Common myeloid progenitor, CD34-positive (primary cell): ENCODE measurements around the gene ACP5. TPM values are rescaled to one million over a fixed set of nuclear protein-coding genes. Genes with fewer than 3 reads are reported as not detected.
"Not testable (repeated sequence)": the region's sequence is repeated elsewhere in the genome, so short reads cannot be mapped to it uniquely, and the experiment has no call there.

Experiments
- CTCF ChIA-PET: fragments of 350-600 bp; sonication (Branson Sonifier 250); formaldehyde crosslinking; loops from one replicate; lab custom pipeline; 2021; ENCODE audit warnings: antibody characterized with exemption; lab: Charles Lee
- POLR2A ChIA-PET: fragments of 350-600 bp; sonication (Branson Sonifier 250); formaldehyde crosslinking; loops from one replicate; lab custom pipeline; 2021; ENCODE audit warnings: antibody characterized with exemption; lab: Charles Lee
- DNase-seq, 3 donors: peaks; one replicate each; pipeline versions ENCODE4 v3.0.0 to v3.0.0-alpha.2; 2013
- H3K27ac ChIP-seq, 2 experiments: 1 replicate in 1 of 2; 2 replicates in 1 of 2; pipeline ENCODE4 v1.7.0; 2013; ENCODE audit warnings: inconsistent platforms in 2 of 2, low read length in 2 of 2, mild to moderate bottlenecking in 2 of 2, low read depth in 1 of 2, moderate library complexity in 1 of 2; ENCODE audit not compliant: severe bottlenecking in 2 of 2, insufficient read depth in 1 of 2, poor library complexity in 1 of 2
- H3K27me3 ChIP-seq, 5 experiments: replicated peaks in 2 of 5; 1 replicate in 3 of 5; 2 replicates in 2 of 5; pipeline versions ENCODE4 v1.6.1 to v1.7.0; 2013; ENCODE audit warnings: low read length in 4 of 5, mild to moderate bottlenecking in 2 of 5, moderate library complexity in 2 of 5, inconsistent platforms in 1 of 5; ENCODE audit not compliant: insufficient read depth in 5 of 5, control insufficient read depth in 4 of 5
- H3K36me3 ChIP-seq, 4 experiments: 1 replicate in 2 of 4; 2 replicates in 2 of 4; pipeline versions ENCODE4 v1.6.1 to v1.7.0; 2013; ENCODE audit warnings: low read length in 3 of 4, control low read depth in 1 of 4, mild to moderate bottlenecking in 1 of 4; ENCODE audit not compliant: control insufficient read depth in 4 of 4, insufficient read depth in 4 of 4
- H3K4me1 ChIP-seq, 4 experiments: 1 replicate in 3 of 4; 2 replicates in 1 of 4; pipeline versions ENCODE4 v1.6.1 to v1.7.1; 2013; ENCODE audit warnings: low read length in 3 of 4, mild to moderate bottlenecking in 3 of 4, control low read depth in 1 of 4, inconsistent platforms in 1 of 4, moderate library complexity in 1 of 4; ENCODE audit not compliant: control insufficient read depth in 4 of 4, insufficient read depth in 4 of 4; ENCODE audit errors: control extremely low read depth in 1 of 4
- H3K4me3 ChIP-seq, 7 experiments: 1 replicate in 4 of 7; 2 replicates in 3 of 7; pipeline versions ENCODE4 v1.5.1 to v1.7.0; 2013; ENCODE audit warnings: mild to moderate bottlenecking in 7 of 7, low read length in 6 of 7, moderate library complexity in 6 of 7, inconsistent platforms in 2 of 7, low read depth in 2 of 7, control low read depth in 1 of 7; ENCODE audit not compliant: insufficient read depth in 4 of 7, control insufficient read depth in 1 of 7; ENCODE audit errors: extremely low read depth in 1 of 7
- H3K9me3 ChIP-seq, 5 experiments: 1 replicate in 4 of 5; 2 replicates in 1 of 5; pipeline versions ENCODE4 v1.6.1 to v1.7.1; 2013; ENCODE audit warnings: low read length in 4 of 5, mild to moderate bottlenecking in 2 of 5, inconsistent platforms in 1 of 5, low read depth in 1 of 5, moderate library complexity in 1 of 5; ENCODE audit not compliant: control insufficient read depth in 4 of 5, insufficient read depth in 2 of 5; ENCODE audit errors: control extremely low read depth in 1 of 5
- WGBS: methylation state at CpG from one replicate; pipeline ENCODE4 v1.1.5; 2013; ENCODE audit not compliant: insufficient coverage; 5-methylcytosine and 5-hydroxymethylcytosine counted together
- polyA plus RNA-seq: library from polyadenylated mRNA; unstranded; fragments of 120-200 nt; gene quantifications from one replicate; pipeline ENCODE4 v1.2.1, GENCODE V29; 2013

ACP5 gene
- 7.5 TPM for polyA plus RNA-seq

DNA sequence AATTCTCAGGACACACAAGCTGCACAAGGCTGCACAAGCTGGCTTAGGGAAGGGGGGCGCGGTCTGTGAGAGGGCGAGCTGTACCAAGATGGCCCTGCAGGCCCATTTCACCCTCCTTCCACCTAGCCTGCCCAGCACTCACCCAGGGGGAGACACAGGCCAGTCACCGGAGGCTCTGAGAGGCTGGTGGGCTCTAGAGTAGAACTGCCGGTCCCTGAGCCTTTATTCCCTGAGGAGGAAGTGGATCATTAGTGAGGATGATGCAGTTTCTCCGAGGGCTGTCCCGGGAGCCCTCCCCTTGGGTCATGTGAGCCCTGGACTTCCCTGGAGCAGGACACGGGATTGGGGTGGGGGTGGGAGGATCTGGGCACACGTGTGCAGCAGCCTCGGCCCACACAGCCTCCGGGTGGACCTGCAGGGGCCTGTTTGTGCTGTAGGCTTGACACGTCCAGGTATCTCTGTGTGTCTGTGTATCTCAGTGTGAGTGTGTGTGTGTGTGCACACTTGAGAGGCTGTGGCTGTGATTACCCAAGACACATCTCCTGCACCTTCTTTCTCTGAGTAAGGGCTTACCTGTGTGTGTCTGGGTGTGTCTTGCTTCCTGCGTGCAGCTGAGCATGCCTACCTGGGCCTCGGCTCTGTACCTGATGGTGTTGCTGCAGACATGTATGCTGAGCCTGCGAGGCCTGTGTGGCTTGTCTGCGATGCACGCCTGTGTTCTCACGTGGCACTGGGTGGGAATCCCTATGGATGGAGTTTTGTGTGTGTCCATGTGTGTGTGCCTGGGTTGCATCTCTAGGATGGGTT, at the start of gene ACP5:
TSS of gene ACP5 (minus strand) at position 195 of the 807 bp plus-strand sequence. CDS start 328 bp downstream, outside the sequence.
- WGBS = 99% methylated on average over 9 of the region's 18 CpGs
- POLR2A ChIA-PET = interaction anchor here (1.2 to 1.5 kb wide), 4 partner anchors 8 to 190 kb away, joined by 3 to 9 read pairs (median 6); partner anchors contain the start of gene ELOF1
- Histone ChIP-seq H3K4me1 (peaks cover 4 to 48% (median 41%) of the 10 kb centered on the region in 4 experiments), H3K9me3 (no peaks in the 10 kb centered on the region), H3K36me3 (peaks cover 0 to 2% (median 0%) of the 10 kb centered on the region in 4 experiments), H3K4me3 (peak within 1 kb of the TSS; percentile 4 to 68 (median 30)), H3K27me3 (no peaks in the 10 kb centered on the region), H3K27ac (no peak within 1 kb of the TSS)
- CTCF ChIA-PET = interaction anchor here (1.1 to 2.8 kb wide), 3 partner anchors 9 to 17 kb away, joined by 3 to 21 read pairs (median 8); no protein-coding TSS in a partner anchor
- DNase-seq = no peak

DNA sequence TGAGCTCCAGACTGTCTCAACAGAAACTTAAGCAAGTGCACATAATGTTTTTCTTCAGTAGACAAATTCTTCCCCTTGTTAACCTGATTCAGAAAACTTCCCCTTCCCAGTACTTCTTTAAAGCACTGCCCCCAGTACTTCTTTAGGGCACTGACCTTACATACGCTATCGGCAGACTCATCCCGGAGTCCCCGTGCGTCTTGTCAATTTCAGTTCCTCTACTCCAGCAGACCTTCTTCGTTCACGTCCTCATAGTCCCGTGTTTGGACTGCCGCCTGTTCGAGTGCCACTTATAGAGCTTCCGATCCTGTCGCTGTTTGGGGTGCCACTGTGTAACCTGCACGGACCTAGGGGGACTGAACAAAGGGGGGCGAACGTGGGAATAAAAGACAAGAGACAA, 48.8 kb upstream of the ACP5 start:
- Histone ChIP-seq H3K9me3 (no peaks in the 10 kb centered on the region), H3K27ac (no peak overlapping the region), H3K36me3 (peaks cover 0 to under 1% (median 0%) of the 10 kb centered on the region in 4 experiments), H3K27me3 (peaks cover 0 to 3% (median 0%) of the 10 kb centered on the region in 5 experiments), H3K4me3 (no peak overlapping the region), H3K4me1 (peaks cover 0 to 12% (median 11%) of the 10 kb centered on the region in 4 experiments)
- POLR2A ChIA-PET = no interaction called here
- 78% methylated on average over 15 of the region's 15 CpGs for WGBS
- DNase-seq = no peak
- CTCF ChIA-PET = no interaction called here

DNA sequence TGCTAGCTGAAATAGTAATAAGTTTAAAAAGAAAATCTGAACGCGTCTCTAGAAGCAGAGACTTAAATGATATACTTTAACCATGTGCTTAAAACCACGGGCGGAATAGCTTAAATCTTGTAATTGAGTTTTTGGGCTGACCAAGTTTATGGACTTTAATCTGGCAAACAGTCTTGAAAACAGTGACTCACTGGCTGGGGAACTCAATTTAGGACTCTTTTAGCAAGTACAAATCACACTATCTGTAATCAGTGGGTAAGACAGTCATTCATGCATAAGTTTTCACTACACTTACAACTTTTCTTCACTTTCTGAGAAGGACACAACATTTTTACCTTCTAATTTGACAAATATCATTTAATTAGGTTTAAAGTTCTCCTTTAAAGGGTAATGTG, 46.6 kb upstream of the ACP5 start:
- H3K4me1 ChIP-seq = peaks cover 0 to 12% (median 11%) of the 10 kb centered on the region in 4 experiments
- 85% methylated on average over 4 of the region's 4 CpGs for WGBS
- peak in 2 of 3 donors; percentile 29 to 60 for DNase-seq
- no peak overlapping the region for H3K27ac ChIP-seq
- ChIA-PET POLR2A (no interaction called here), CTCF (interaction anchor here (1.2 to 2.1 kb wide), 2 partner anchors 9 to 76 kb away, joined by 3 to 4 read pairs; no protein-coding TSS in a partner anchor)
- H3K9me3 ChIP-seq = peaks cover 0 to 4% (median 0%) of the 10 kb centered on the region in 5 experiments
- H3K36me3 ChIP-seq = peaks cover 7 to 21% (median 13%) of the 10 kb centered on the region in 4 experiments
- H3K27me3 ChIP-seq = peaks cover 0 to 3% (median 0%) of the 10 kb centered on the region in 5 experiments
- peak overlapping the region in 2 of 7 experiments; percentile 47 to 70 for H3K4me3 ChIP-seq

DNA sequence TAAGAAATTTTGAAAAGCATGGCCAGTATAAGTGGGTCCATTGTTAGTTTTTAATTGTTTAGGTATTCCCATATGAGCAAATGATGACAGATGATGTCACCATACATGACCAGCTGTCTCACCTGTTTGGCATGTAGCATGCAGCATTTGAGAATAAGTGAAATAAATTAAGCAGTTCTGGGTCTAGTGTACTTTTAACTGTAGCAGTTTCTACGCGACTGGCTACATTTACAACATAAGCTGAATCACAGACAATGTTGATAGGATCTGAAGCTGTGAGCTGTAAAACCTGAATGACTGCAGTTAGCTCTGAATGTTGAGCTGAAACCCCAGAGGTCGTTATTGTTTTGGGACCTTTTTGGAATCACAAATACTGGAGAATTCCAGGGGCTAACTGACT, 45.0 kb upstream of the ACP5 start:
- H3K4me3 ChIP-seq, H3K27me3 ChIP-seq, DNase-seq, H3K27ac ChIP-seq: not testable (repeated sequence)
- POLR2A ChIA-PET = interaction anchor here (0.6 kb wide), 1 partner anchor 228 kb away, joined by 3 read pairs; no protein-coding TSS in a partner anchor
- peaks cover 0 to 12% (median 11%) of the 10 kb centered on the region in 4 experiments for H3K4me1 ChIP-seq
- H3K9me3 ChIP-seq = peaks cover 6 to 20% (median 7%) of the 10 kb centered on the region in 5 experiments
- peaks cover 20 to 38% (median 28%) of the 10 kb centered on the region in 4 experiments for H3K36me3 ChIP-seq
- WGBS = 57% methylated on average over 1 of the region's 3 CpGs
- CTCF ChIA-PET = interaction anchor here (0.7 to 1.0 kb wide), 2 partner anchors 25 to 496 kb away, joined by 3 read pairs; partner anchors contain the start of gene ZNF627

DNA sequence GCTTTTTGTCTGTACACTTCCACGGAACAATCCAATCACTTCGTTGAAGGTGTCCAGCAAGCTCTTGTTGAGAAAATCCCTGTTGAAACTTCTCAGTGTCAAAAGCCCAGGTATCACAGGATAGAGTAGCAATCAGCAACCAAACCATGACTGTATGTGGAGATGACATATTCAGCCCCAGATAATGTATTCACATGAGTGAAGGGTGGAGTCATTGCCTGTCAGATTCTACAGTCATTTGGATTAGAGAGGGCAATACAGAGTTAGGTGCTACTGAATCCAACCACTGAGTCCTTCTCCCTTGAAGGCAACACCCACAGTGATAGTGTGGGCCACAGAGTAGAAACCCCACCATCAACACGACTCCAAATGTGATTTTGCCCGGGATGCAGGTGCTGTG, 43.1 kb upstream of the ACP5 start:
- POLR2A ChIA-PET = interaction anchor here (0.6 kb wide), 1 partner anchor 31 kb away, joined by 3 read pairs; no protein-coding TSS in a partner anchor

DNA sequence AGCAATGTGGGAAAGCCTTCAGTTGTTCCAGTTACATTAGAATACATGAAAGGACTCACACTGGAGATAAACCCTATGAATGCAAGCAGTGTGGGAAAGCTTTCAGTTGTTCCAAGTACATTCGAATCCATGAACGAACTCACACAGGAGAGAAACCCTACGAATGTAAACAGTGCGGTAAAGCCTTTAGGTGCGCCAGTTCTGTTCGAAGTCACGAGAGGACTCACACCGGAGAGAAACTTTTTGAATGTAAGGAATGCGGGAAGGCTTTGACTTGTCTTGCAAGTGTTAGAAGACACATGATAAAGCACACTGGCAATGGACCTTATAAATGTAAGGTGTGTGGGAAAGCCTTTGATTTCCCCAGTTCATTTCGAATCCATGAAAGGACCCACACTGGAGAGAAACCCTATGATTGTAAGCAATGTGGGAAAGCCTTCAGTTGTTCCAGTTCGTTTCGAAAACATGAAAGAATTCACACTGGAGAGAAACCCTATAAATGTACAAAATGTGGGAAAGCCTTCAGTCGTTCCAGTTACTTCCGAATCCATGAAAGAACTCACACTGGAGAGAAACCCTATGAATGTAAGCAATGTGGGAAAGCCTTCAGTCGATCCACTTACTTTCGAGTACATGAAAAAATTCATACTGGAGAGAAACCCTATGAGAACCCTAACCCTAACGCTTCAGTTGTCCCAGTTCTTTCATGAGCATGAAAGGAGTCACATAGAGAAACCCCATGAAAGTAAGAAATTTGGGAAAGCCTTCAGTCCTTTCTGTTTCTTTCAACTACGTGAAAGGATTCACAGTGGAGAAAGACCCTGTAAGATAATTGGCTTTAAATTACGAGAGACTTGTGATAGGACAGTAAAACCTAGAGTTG, 40.0 kb upstream of the ACP5 start:
- Histone ChIP-seq H3K27ac (no peak overlapping the region), H3K9me3 (peaks cover 15 to 49% (median 25%) of the 10 kb centered on the region in 5 experiments), H3K4me1 (no peaks in the 10 kb centered on the region), H3K36me3 (peaks cover 45 to 76% (median 55%) of the 10 kb centered on the region in 4 experiments), H3K27me3 (no peaks in the 10 kb centered on the region), H3K4me3 (peak overlapping the region in 1 of 7 experiments; percentile 6)
- 98% methylated on average over 18 of the region's 19 CpGs for WGBS
- ChIA-PET CTCF (no interaction called here), POLR2A (no interaction called here)
- DNase-seq = no peak

More for the DNA sequence above, 43.1 kb upstream of the ACP5 start:
- Histone ChIP-seq H3K27me3 (peaks cover 0 to 3% (median 0%) of the 10 kb centered on the region in 5 experiments), H3K4me3 (no peak overlapping the region), H3K36me3 (peaks cover 34 to 57% (median 42%) of the 10 kb centered on the region in 4 experiments), H3K9me3 (peaks cover 15 to 34% (median 20%) of the 10 kb centered on the region in 5 experiments), H3K4me1 (peaks cover 0 to 12% (median 11%) of the 10 kb centered on the region in 4 experiments), H3K27ac (no peak overlapping the region)
- CTCF ChIA-PET = no interaction called here
- DNase-seq = no peak
- WGBS = 85% methylated on average over 3 of the region's 4 CpGs
